ENCODE measurements around the gene ZSCAN10. TPM values are rescaled to one million over a fixed set of nuclear protein-coding genes. Genes with fewer than 3 reads are reported as not detected.

The ZSCAN10 gene
- total RNA-seq, 1 experiment from 2014 or later = 0.76 TPM

- no peak for TF ChIP-seq ATF3 (IDR thresholded peaks at IDR 0.05)
- TF ChIP-seq POLR2AphosphoS5 (IDR thresholded peaks at IDR 0.05; ENCODE audit: low read depth, low read length) = no peak
- TF ChIP-seq MAX (IDR thresholded peaks at IDR 0.05) = no peak
- TF ChIP-seq YY1 (IDR thresholded peaks at IDR 0.05; ENCODE audit: extremely low read depth, insufficient replicate concordance, low read depth, low read length) = no peak
- TF ChIP-seq FOSL1 (IDR thresholded peaks at IDR 0.05; ENCODE audit: low read depth) = no peak
- TF ChIP-seq SP1 (IDR thresholded peaks at IDR 0.05; ENCODE audit: low read depth) = no peak
- TF ChIP-seq RAD21 (IDR thresholded peaks at IDR 0.05; ENCODE audit: low read depth) = no peak
- TF ChIP-seq CTCF (IDR thresholded peaks at IDR 0.05 in 2 of 3, conservative IDR thresholded peaks at IDR 0.05 in 1 of 3; ENCODE audit: borderline replicate concordance in 1 of 3, insufficient read depth in 1 of 3, low read depth in 2 of 3, low read length in 2 of 3) = no peak
- no peak for TF ChIP-seq JUND (IDR thresholded peaks at IDR 0.05)
- no peak for TF ChIP-seq ZBTB33 (IDR thresholded peaks at IDR 0.05; ENCODE audit: extremely low read depth, insufficient replicate concordance, low read length)
- TF ChIP-seq REST (IDR thresholded peaks at IDR 0.05; ENCODE audit: low read depth) = no peak
- no peak for TF ChIP-seq CEBPB (IDR thresholded peaks at IDR 0.05; ENCODE audit: low read depth)
- TF ChIP-seq SRF (IDR thresholded peaks at IDR 0.05; ENCODE audit: low read depth) = no peak
- TF ChIP-seq EZH2phosphoT487 (IDR thresholded peaks at IDR 0.05; ENCODE audit: borderline replicate concordance) = no peak
- no peak for TF ChIP-seq ZFX (IDR thresholded peaks at IDR 0.05)
- no peak for TF ChIP-seq ELF1 (IDR thresholded peaks at IDR 0.05; ENCODE audit: borderline replicate concordance, low read depth)
Observed at GRCh38 chr16:3089717-3090592, 9.1 kb downstream of the ZSCAN10 start.

More at GRCh38 chr16:3089717-3090592, 9.1 kb downstream of the ZSCAN10 start:
- Histone ChIP-seq H3K4me2 (ENCODE audit: low read length) (no peak overlapping the region), H3K79me2 (ENCODE audit: insufficient read depth, low read length) (no peaks in the 10 kb centered on the region), H3K9me3 (ENCODE audit: control insufficient read depth in 1 of 2, insufficient read depth in 1 of 2, low read depth in 1 of 2, low read length in 2 of 2) (no peaks in the 10 kb centered on the region), H3K36me3 (ENCODE audit: control insufficient read depth in 1 of 2, insufficient read depth in 2 of 2, low read length in 2 of 2) (no peaks in the 10 kb centered on the region), H4K20me1 (ENCODE audit: insufficient read depth) (no peaks in the 10 kb centered on the region), H3K27me3 (ENCODE audit: insufficient read depth, low read length) (no peaks in the 10 kb centered on the region), H3K9ac (ENCODE audit: low read length) (no peak overlapping the region), H3K9me2 (ENCODE audit: insufficient read depth) (no peaks in the 10 kb centered on the region), H2AFZ (ENCODE audit: low read depth, low read length, poor library complexity, severe bottlenecking) (no peak overlapping the region), H3K27ac (ENCODE audit: low read depth, low read length) (no peak overlapping the region), H3K4me1 (ENCODE audit: control insufficient read depth in 1 of 2, insufficient read depth in 2 of 2, low read length in 2 of 2) (no peaks in the 10 kb centered on the region), H3K4me3 (replicated peaks in 1 of 2; ENCODE audit: low read depth in 1 of 2, low read length in 2 of 2) (no peak overlapping the region)
- POLR2A ChIA-PET = no interaction called here
- BruUV-seq (replicated peaks) = no TSS peak
- intact Hi-C loops (cut with micrococcal nuclease) = no loop called here
- ATAC-seq (no peak), DNase-seq (ENCODE audit: low read depth, low spot score) (no peak)
- RAD21 ChIA-PET (ENCODE audit: low non-redundant PET in 1 of 2, low total read pairs in 2 of 2, uncharacterized antibody in 2 of 2, unreplicated experiment in 2 of 2) = no interaction called here
- CTCF ChIA-PET = no interaction called here

All from HCT116 (cell line).